Measurements from ENCODE around the gene PEX14.

PEX14 gene

GRCh38 chr1:10596780-10597179 is 122.0 kb downstream of the PEX14 start:
- H3K36me3 ChIP-seq (ENCODE audit: low read length), result no peaks in the 10 kb centered on the region
- no peaks in the 10 kb centered on the region for H3K27me3 ChIP-seq (ENCODE audit: low read length)
- no peak overlapping the region for H3K4me3 ChIP-seq (ENCODE audit: insufficient read depth, low read length, poor library complexity, severe bottlenecking)
- no peak overlapping the region for H2AFZ ChIP-seq (ENCODE audit: low read depth, low read length, severe bottlenecking)
- no peaks in the 10 kb centered on the region for H4K20me1 ChIP-seq (ENCODE audit: low read depth, low read length)
- TF ChIP-seq, protein P1, sequence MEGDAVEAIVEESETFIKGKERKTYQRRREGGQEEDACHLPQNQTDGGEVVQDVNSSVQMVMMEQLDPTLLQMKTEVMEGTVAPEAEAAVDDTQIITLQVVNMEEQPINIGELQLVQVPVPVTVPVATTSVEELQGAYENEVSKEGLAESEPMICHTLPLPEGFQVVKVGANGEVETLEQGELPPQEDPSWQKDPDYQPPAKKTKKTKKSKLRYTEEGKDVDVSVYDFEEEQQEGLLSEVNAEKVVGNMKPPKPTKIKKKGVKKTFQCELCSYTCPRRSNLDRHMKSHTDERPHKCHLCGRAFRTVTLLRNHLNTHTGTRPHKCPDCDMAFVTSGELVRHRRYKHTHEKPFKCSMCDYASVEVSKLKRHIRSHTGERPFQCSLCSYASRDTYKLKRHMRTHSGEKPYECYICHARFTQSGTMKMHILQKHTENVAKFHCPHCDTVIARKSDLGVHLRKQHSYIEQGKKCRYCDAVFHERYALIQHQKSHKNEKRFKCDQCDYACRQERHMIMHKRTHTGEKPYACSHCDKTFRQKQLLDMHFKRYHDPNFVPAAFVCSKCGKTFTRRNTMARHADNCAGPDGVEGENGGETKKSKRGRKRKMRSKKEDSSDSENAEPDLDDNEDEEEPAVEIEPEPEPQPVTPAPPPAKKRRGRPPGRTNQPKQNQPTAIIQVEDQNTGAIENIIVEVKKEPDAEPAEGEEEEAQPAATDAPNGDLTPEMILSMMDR (IDR thresholded peaks at IDR 0.05; ENCODE audit: insufficient read depth, low read length, poor library complexity, severe bottlenecking), result no peak
- no peak for TF ChIP-seq EZH2phosphoT487 (conservative IDR thresholded peaks at IDR 0.05; ENCODE audit: low read length)
- H3K9me2 ChIP-seq (replicated peaks; ENCODE audit: insufficient read depth, low read length), result no peaks in the 10 kb centered on the region
- no peak overlapping the region for H3K4me2 ChIP-seq (ENCODE audit: low read depth, low read length, poor library complexity, severe bottlenecking)
- H3K27ac ChIP-seq (ENCODE audit: low read depth, low read length), result no peak overlapping the region
- no peaks in the 10 kb centered on the region for H3K79me2 ChIP-seq (ENCODE audit: insufficient read depth, low read length)
- H3F3A ChIP-seq (ENCODE audit: insufficient read depth), result no peaks in the 10 kb centered on the region
- H3K9ac ChIP-seq (ENCODE audit: low read length), result no peak overlapping the region
- no peaks in the 10 kb centered on the region for H3K9me3 ChIP-seq (ENCODE audit: insufficient read depth, low read length)

DNA sequence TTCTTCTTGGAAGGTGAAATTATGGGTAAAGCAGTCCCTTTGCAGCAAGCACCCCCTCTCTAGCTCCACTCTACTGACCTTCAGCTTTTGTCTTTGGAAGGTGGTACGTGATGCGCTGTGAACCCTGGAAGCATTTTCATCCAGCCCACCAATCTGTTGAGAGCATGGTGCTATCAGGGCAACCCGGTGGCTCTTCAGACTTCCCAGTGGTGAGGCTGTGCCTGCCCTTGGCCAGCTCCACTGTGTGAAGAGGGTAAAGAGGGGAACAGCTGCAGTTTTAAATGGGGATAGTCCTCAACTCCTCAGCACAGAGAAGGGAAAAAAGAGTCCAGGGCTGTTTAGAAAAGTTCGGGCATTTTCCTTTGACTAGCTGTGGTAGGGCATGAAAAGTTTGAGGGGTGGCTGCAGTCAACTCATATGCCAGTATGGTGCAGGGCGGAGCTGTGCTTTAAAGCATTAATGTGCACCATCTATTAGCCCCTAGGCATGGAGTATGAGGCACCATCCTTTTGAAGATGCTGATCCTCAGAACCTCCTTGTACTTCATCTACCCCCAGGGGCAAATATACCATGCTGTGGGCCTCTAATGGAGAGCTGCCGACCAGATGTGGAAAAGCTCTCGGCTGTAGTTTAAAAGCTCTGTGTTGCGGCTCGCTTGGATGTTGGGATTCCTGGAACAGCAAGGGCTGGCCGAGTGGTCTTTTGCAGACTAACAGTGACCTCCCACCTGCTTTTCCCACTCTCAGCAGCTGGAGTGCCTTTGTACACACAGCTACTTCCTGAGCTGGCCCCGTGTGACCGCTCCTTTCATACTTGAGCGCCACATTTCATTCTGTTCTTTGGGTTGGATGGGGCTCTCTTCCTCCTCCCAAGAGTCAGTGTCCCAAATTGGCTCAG is 123.0 kb downstream of the PEX14 start:
- Histone ChIP-seq H3K4me2 (ENCODE audit: low read depth, low read length, poor library complexity, severe bottlenecking) (no peak overlapping the region), H3K27me3 (ENCODE audit: low read length) (no peaks in the 10 kb centered on the region), H3K79me2 (ENCODE audit: insufficient read depth, low read length) (no peaks in the 10 kb centered on the region), H3K9me3 (ENCODE audit: insufficient read depth, low read length) (no peaks in the 10 kb centered on the region), H3K9ac (ENCODE audit: low read length) (no peak overlapping the region), H4K20me1 (ENCODE audit: low read depth, low read length) (no peaks in the 10 kb centered on the region), H3K9me2 (replicated peaks; ENCODE audit: insufficient read depth, low read length) (no peaks in the 10 kb centered on the region), H3F3A (ENCODE audit: insufficient read depth) (no peaks in the 10 kb centered on the region), H2AFZ (ENCODE audit: low read depth, low read length, severe bottlenecking) (no peak overlapping the region), H3K4me3 (ENCODE audit: insufficient read depth, low read length, poor library complexity, severe bottlenecking) (no peak overlapping the region), H3K27ac (ENCODE audit: low read depth, low read length) (no peak overlapping the region), H3K36me3 (ENCODE audit: low read length) (no peaks in the 10 kb centered on the region)
- TF ChIP-seq, protein P1 (IDR thresholded peaks at IDR 0.05; ENCODE audit: insufficient read depth, low read length, poor library complexity, severe bottlenecking), result no peak
- no peak for TF ChIP-seq EZH2phosphoT487 (conservative IDR thresholded peaks at IDR 0.05; ENCODE audit: low read length)

DNA sequence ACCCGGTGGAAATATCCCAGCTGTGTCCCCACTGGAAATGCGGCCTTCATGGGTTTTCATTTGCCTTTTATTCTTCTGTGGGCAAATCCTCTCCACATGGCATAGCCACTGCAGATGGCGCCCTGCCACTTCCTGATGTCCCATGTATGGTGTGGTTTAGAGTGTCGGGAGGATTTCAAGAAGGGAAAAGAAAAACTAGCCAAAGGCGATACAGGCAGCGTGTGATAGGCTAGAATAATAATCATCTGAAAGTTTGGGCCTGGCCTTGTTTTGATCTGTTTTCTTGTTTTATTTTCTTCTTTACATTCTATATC is 123.6 kb downstream of the PEX14 start:
- H3K36me3 ChIP-seq (ENCODE audit: low read length), result no peaks in the 10 kb centered on the region
- H3K27ac ChIP-seq (ENCODE audit: low read depth, low read length), result no peak overlapping the region
- H3K9ac ChIP-seq (ENCODE audit: low read length), result no peak overlapping the region
- H3F3A ChIP-seq (ENCODE audit: insufficient read depth), result no peaks in the 10 kb centered on the region
- no peak overlapping the region for H3K4me3 ChIP-seq (ENCODE audit: insufficient read depth, low read length, poor library complexity, severe bottlenecking)
- H3K79me2 ChIP-seq (ENCODE audit: insufficient read depth, low read length), result no peaks in the 10 kb centered on the region
- TF ChIP-seq, protein P1 (IDR thresholded peaks at IDR 0.05; ENCODE audit: insufficient read depth, low read length, poor library complexity, severe bottlenecking), result no peak
- TF ChIP-seq EZH2phosphoT487 (conservative IDR thresholded peaks at IDR 0.05; ENCODE audit: low read length), result no peak
- H4K20me1 ChIP-seq (ENCODE audit: low read depth, low read length), result no peaks in the 10 kb centered on the region
- H2AFZ ChIP-seq (ENCODE audit: low read depth, low read length, severe bottlenecking), result no peak overlapping the region
- no peaks in the 10 kb centered on the region for H3K9me2 ChIP-seq (replicated peaks; ENCODE audit: insufficient read depth, low read length)
- H3K4me2 ChIP-seq (ENCODE audit: low read depth, low read length, poor library complexity, severe bottlenecking), result no peak overlapping the region
- H3K27me3 ChIP-seq (ENCODE audit: low read length), result no peaks in the 10 kb centered on the region
- H3K9me3 ChIP-seq (ENCODE audit: insufficient read depth, low read length), result no peaks in the 10 kb centered on the region
